Right atrium auricular region (tissue), 2 donors: ENCODE measurements around the gene PLBD1. TPM values are rescaled to one million over a fixed set of nuclear protein-coding genes. Genes with fewer than 3 reads are reported as not detected.

Experiments used
- DNase-seq: peaks from one replicate; pipeline ENCODE4 v3.0.0-alpha.2; 2019; ENCODE audit warnings: low spot score
- H3K27ac ChIP-seq, 2 donors: fragments of 200-600 bp; sonication (generic); 1 replicate in 1 of 2; 2 replicates in 1 of 2; pipeline ENCODE4 v1.5.1; 2016 to 2019
- H3K27me3 ChIP-seq, 2 donors: fragments of 200-600 bp; sonication (generic); one replicate each; pipeline versions ENCODE4 v1.5.1 to v1.6.0; 2017 to 2019
- H3K36me3 ChIP-seq: fragments of 200-600 bp; sonication (generic); one replicate; pipeline ENCODE4 v1.5.1; 2016
- H3K4me1 ChIP-seq, 2 donors: fragments of 200-600 bp; sonication (generic); one replicate each; pipeline versions ENCODE4 v1.5.1 to v1.6.0; 2017 to 2019
- H3K4me3 ChIP-seq, 2 donors: fragments of 200-600 bp; sonication (generic); 1 replicate in 1 of 2; 2 replicates in 1 of 2; pipeline ENCODE4 v1.5.1; 2017 to 2019; ENCODE audit warnings: mild to moderate bottlenecking in 1 of 2, moderate library complexity in 1 of 2
- H3K9me3 ChIP-seq, 2 donors: fragments of 200-600 bp; sonication (generic); one replicate each; pipeline ENCODE4 v1.5.1; 2019
- CTCF ChIP-seq, 2 donors: fragments of 200-600 bp; sonication (generic); IDR thresholded peaks; one replicate each; pipeline ENCODE4 v1.5.1; 2019; ENCODE audit warnings: antibody characterized with exemption in 2 of 2
- total RNA-seq, 2 donors: library from RNA; depleted of rRNA; stranded (reverse); fragments of >200 nt; gene quantifications; one replicate each; pipeline ENCODE4 v1.1.0, GENCODE V29; 2016

Gene PLBD1
- total RNA-seq, 2 donors from 2014 or later: 15.1 to 21.5 TPM

- H3K9me3 ChIP-seq: no peaks in the 10 kb centered on the region
- no peaks in the 10 kb centered on the region for H3K27me3 ChIP-seq
- H3K27ac ChIP-seq: no peak overlapping the region
- no peaks in the 10 kb centered on the region for H3K4me1 ChIP-seq
- DNase-seq: no peak
- no peak for TF ChIP-seq CTCF (IDR thresholded peaks at IDR 0.05)
- peaks cover 6% of the 10 kb centered on the region for H3K36me3 ChIP-seq
- H3K4me3 ChIP-seq: no peak overlapping the region
These were observed 26.8 kb downstream of the PLBD1 start for GRCh38 chr12:14540801-14541462.

GRCh38 chr12:14537088-14537487 is 30.6 kb downstream of the PLBD1 start:
- peaks cover 8% of the 10 kb centered on the region for H3K36me3 ChIP-seq
- H3K4me3 ChIP-seq: no peak overlapping the region
- H3K27me3 ChIP-seq: no peaks in the 10 kb centered on the region
- no peaks in the 10 kb centered on the region for H3K9me3 ChIP-seq
- no peak for DNase-seq
- no peak overlapping the region for H3K27ac ChIP-seq
- no peaks in the 10 kb centered on the region for H3K4me1 ChIP-seq
- TF ChIP-seq CTCF (IDR thresholded peaks at IDR 0.05): no peak

- H3K4me1 ChIP-seq: no peaks in the 10 kb centered on the region
- no peak for TF ChIP-seq CTCF (IDR thresholded peaks at IDR 0.05)
- no peaks in the 10 kb centered on the region for H3K9me3 ChIP-seq
- no peak for DNase-seq
- H3K27me3 ChIP-seq: no peaks in the 10 kb centered on the region
- H3K4me3 ChIP-seq: no peak overlapping the region
- H3K36me3 ChIP-seq: peaks cover 8% of the 10 kb centered on the region
- no peak overlapping the region for H3K27ac ChIP-seq
These were observed 35.5 kb downstream of the PLBD1 start for GRCh38 chr12:14532152-14532551.

GRCh38 chr12:14525964-14526363 is 41.7 kb downstream of the PLBD1 start:
- DNase-seq: no peak
- Histone ChIP-seq H3K9me3 (peaks cover 7 to 41% of the 10 kb centered on the region in 2 donors), H3K4me3 (no peak overlapping the region), H3K27me3 (no peaks in the 10 kb centered on the region), H3K27ac (no peak overlapping the region), H3K36me3 (no peaks in the 10 kb centered on the region), H3K4me1 (no peaks in the 10 kb centered on the region)
- TF ChIP-seq CTCF (IDR thresholded peaks at IDR 0.05): no peak

- Histone ChIP-seq H3K4me3 (no peak overlapping the region), H3K36me3 (peaks cover 5% of the 10 kb centered on the region), H3K27ac (no peak overlapping the region), H3K9me3 (peaks cover 7 to 44% of the 10 kb centered on the region in 2 donors), H3K27me3 (no peaks in the 10 kb centered on the region), H3K4me1 (no peaks in the 10 kb centered on the region)
- DNase-seq: no peak
- TF ChIP-seq CTCF (IDR thresholded peaks at IDR 0.05): no peak
These were observed 45.9 kb downstream of the PLBD1 start for GRCh38 chr12:14521822-14522221.

GRCh38 chr12:14514946-14515345 is 52.7 kb downstream of the PLBD1 start:
- Histone ChIP-seq H3K27ac (no peak overlapping the region), H3K4me1 (no peaks in the 10 kb centered on the region), H3K4me3 (no peak overlapping the region), H3K36me3 (no peaks in the 10 kb centered on the region), H3K27me3 (no peaks in the 10 kb centered on the region), H3K9me3 (no peaks in the 10 kb centered on the region)
- TF ChIP-seq CTCF (IDR thresholded peaks at IDR 0.05): no peak
- no peak for DNase-seq
